HepG2 (cell line): Measurements from ENCODE around the gene MCMBP. TPM values are rescaled to one million over a fixed set of nuclear protein-coding genes. Genes with fewer than 3 reads are reported as not detected.

Experiments
- ARNT2 ChIP-seq: sonication (generic); formaldehyde crosslinking; IDR thresholded peaks from 2 replicates; pipeline ENCODE4 v1.8.0; 2022; ENCODE audit warnings: mild to moderate bottlenecking, low read depth, missing genetic modification reagents, moderate library complexity
- MLX ChIP-seq: IDR thresholded peaks from 2 replicates; pipeline ENCODE4 v1.6.1; 2016
- MNT ChIP-seq: fragments of 450-650 bp; IDR thresholded peaks from 2 replicates; pipeline ENCODE4 v1.6.1; 2016
- POGZ ChIP-seq: sonication (generic); formaldehyde crosslinking; IDR thresholded peaks from 2 replicates; pipeline ENCODE4 v1.4.0; 2020; ENCODE audit warnings: mild to moderate bottlenecking, missing genetic modification reagents
- RERE ChIP-seq: IDR thresholded peaks from 2 replicates; pipeline ENCODE4 v1.6.1; 2016; ENCODE audit warnings: low read depth, missing genetic modification reagents, missing compliant biosample characterization
- SUZ12 ChIP-seq: fragments of 150-350 bp; IDR thresholded peaks from 2 replicates; pipeline ENCODE4 v1.6.1; 2014; ENCODE audit warnings: low read depth, low read length
- TFDP2 ChIP-seq: sonication (generic); formaldehyde crosslinking; IDR thresholded peaks from 2 replicates; pipeline ENCODE4 v1.4.0; 2020; ENCODE audit warnings: missing genetic modification reagents
- ZNF235 ChIP-seq: sonication (generic); formaldehyde crosslinking; IDR thresholded peaks from 2 replicates; pipeline ENCODE4 v1.8.1; 2023; ENCODE audit warnings: mild to moderate bottlenecking, missing genetic modification reagents, borderline replicate concordance
- ZNF503 ChIP-seq: sonication (generic); formaldehyde crosslinking; IDR thresholded peaks from 2 replicates; pipeline ENCODE4 v1.4.0; 2020; ENCODE audit warnings: missing genetic modification reagents
- polyA plus RNA-seq, 8 experiments: library from polyadenylated mRNA; depleted of rRNA in 3 of 8; stranded (reverse) in 7 of 8; unstranded in 1 of 8; fragments of >200 nt; fragmentation: Illumina TruSeq in 4 of 8; extraction: Trizol in 4 of 8; gene quantifications; 2 replicates each; pipeline versions ENCODE4 v1.2.1 to v1.2.3, GENCODE V29; 2011 to 2016; ENCODE audit warnings: low read depth in 4 of 8, missing spikeins in 1 of 8, mixed read lengths in 1 of 8; ENCODE audit not compliant: insufficient read depth in 1 of 8
- total RNA-seq, 5 experiments: library from RNA; depleted of rRNA; stranded (reverse); fragments of >200 nt; fragmentation: Illumina TruSeq; extraction: Trizol; gene quantifications; 2 replicates each; pipeline ENCODE4 v1.2.3, GENCODE V29; 2016; ENCODE audit warnings: low read depth in 1 of 5

Gene MCMBP
- total and polyA plus RNA-seq, 2 of the 13 experiments (the other 11 are each of a cell fraction or from before 2014, with no cell fraction given) = 35.7 to 62.4 TPM

GRCh38 chr10:119784340-119785067 lies 88.1 kb downstream of the MCMBP start (continued):
- TF ChIP-seq MLX (CRISPR knock-in tag) (no peak), SUZ12 (no peak), MNT (peak; percentile 48; the same call in 1 of the 2 replicates), RERE (CRISPR knock-in tag) (0 out of 2 replicates have a peak, but pooled peaks have one; percentile 51), ARNT2 (CRISPR knock-in tag) (no peak), TFDP2 (no peak), POGZ (CRISPR knock-in tag) (0 out of 2 replicates have a peak, but pooled peaks have one; percentile 26), ZNF235 (CRISPR knock-in tag) (no peak), ZNF503 (CRISPR knock-in tag) (0 out of 2 replicates have a peak, but pooled peaks have one; percentile 47)
- TF ChIP-seq, all 625 proteins: peak for 55
